Measurements from ENCODE around the gene P3H2. TPM values are rescaled to one million over a fixed set of nuclear protein-coding genes. Genes with fewer than 3 reads are reported as not detected.

The P3H2 gene
- total and polyA plus RNA-seq, 2 experiments from 2014 or later, result 8.2 to 24.2 TPM

- Mint-ChIP-seq H3K27ac (no peak overlapping the region), H3K4me1 (peaks cover 30% of the 10 kb centered on the region), H3K4me3 (no peak overlapping the region), H3K36me3 (ENCODE audit: low read depth) (peaks cover 16% of the 10 kb centered on the region), H3K9me3 (peaks cover 11% of the 10 kb centered on the region; the same call in 2 of the 3 replicates), H3K27me3 (ENCODE audit: insufficient read depth, low read depth, poor library complexity) (peaks cover 2% of the 10 kb centered on the region)
- Histone ChIP-seq H3K4me1 (ENCODE audit: insufficient read depth) (peaks cover 8% of the 10 kb centered on the region; the same call in 1 of the 2 replicates), H3K27ac (ENCODE audit: low read depth) (no peak overlapping the region), H3F3A (replicated peaks; ENCODE audit: low read depth) (no peaks in the 10 kb centered on the region), H3K27me3 (ENCODE audit: insufficient read depth) (no peaks in the 10 kb centered on the region), H3K9me2 (ENCODE audit: insufficient read depth) (no peaks in the 10 kb centered on the region), H3K36me3 (ENCODE audit: insufficient read depth) (no peaks in the 10 kb centered on the region), H3K79me2 (replicated peaks; ENCODE audit: insufficient read depth) (no peaks in the 10 kb centered on the region), H3K4me3 (no peak overlapping the region), H3K4me2 (no peak overlapping the region), H4K20me1 (replicated peaks; ENCODE audit: insufficient read depth) (no peaks in the 10 kb centered on the region), H2AFZ (no peak overlapping the region)
- no peak for DNase-seq (ENCODE audit: low spot score)
- ATAC-seq, result no peak
- TF ChIP-seq ZNF331 (CRISPR knock-in tag; IDR thresholded peaks at IDR 0.05; ENCODE audit: low read depth) (no peak), ZNF114 (CRISPR knock-in tag; IDR thresholded peaks at IDR 0.05) (no peak), ZNF462 (CRISPR knock-in tag; IDR thresholded peaks at IDR 0.05) (no peak), STAT1 (IDR thresholded peaks at IDR 0.05; ENCODE audit: unreplicated experiment) (no peak), NANOG (IDR thresholded peaks at IDR 0.05; ENCODE audit: borderline replicate concordance) (no peak), CREB1 (CRISPR knock-in tag; IDR thresholded peaks at IDR 0.05; ENCODE audit: low read depth) (no peak), EZH2phosphoT487 (IDR thresholded peaks at IDR 0.05; ENCODE audit: unreplicated experiment) (no peak), JUNB (IDR thresholded peaks at IDR 0.05; ENCODE audit: unreplicated experiment) (no peak), POLR2AphosphoS5 (IDR thresholded peaks at IDR 0.05; ENCODE audit: low read depth) (no peak), EZH2 (IDR thresholded peaks at IDR 0.05; ENCODE audit: low read depth, unreplicated experiment) (no peak), REST (IDR thresholded peaks at IDR 0.05; ENCODE audit: unreplicated experiment) (no peak), CTCF (conservative IDR thresholded peaks at IDR 0.05; ENCODE audit: low read depth in 2 of 2) (no peak), ETS1 (IDR thresholded peaks at IDR 0.05) (no peak)
These were observed 46.3 kb upstream of the P3H2 start for GRCh38 chr3:190166948-190167347.

Data from GM23338 (cell line).